Loucy (cell line): Measurements from ENCODE around the gene RUNX2.
"Not testable (repeated sequence)": the region's sequence is repeated elsewhere in the genome, so short reads cannot be mapped to it uniquely, and the experiment has no call there.

ENCODE experiments used
- H2AFZ ChIP-seq: fragments of 200-600 bp; sonication (generic); 2 replicates; pipeline ENCODE4 v1.6.0; 2016; ENCODE audit warnings: antibody characterized with exemption, mild to moderate bottlenecking, low read length, moderate library complexity
- H3F3A ChIP-seq: fragments of 200-600 bp; 2 replicates; pipeline ENCODE4 v1.6.0; 2016; ENCODE audit warnings: antibody characterized with exemption, low read depth, mild to moderate bottlenecking
- H3K27me3 ChIP-seq: fragments of 200-600 bp; sonication (generic); 2 replicates; pipeline ENCODE4 v1.6.1; 2014; ENCODE audit warnings: low read length, mild to moderate bottlenecking; ENCODE audit not compliant: insufficient read depth, poor library complexity, severe bottlenecking
- H3K36me3 ChIP-seq: fragments of 200-600 bp; sonication (generic); 2 replicates; pipeline ENCODE4 v1.6.1; 2016; ENCODE audit warnings: low read length; ENCODE audit not compliant: insufficient read depth
- H3K4me1 ChIP-seq: fragments of 200-600 bp; sonication (generic); 2 replicates; pipeline ENCODE4 v1.5.1; 2014; ENCODE audit warnings: low read length, mild to moderate bottlenecking; ENCODE audit not compliant: insufficient read depth, poor library complexity, severe bottlenecking
- H3K4me2 ChIP-seq: fragments of 200-600 bp; sonication (generic); 2 replicates; pipeline ENCODE4 v1.6.0; 2014; ENCODE audit warnings: antibody characterized with exemption, low read length, low read depth, mild to moderate bottlenecking; ENCODE audit not compliant: poor library complexity, severe bottlenecking
- H3K4me3 ChIP-seq: fragments of 200-600 bp; sonication (generic); 2 replicates; pipeline ENCODE4 v1.5.1; 2014; ENCODE audit warnings: low read length, mild to moderate bottlenecking, mixed read lengths; ENCODE audit not compliant: poor library complexity, severe bottlenecking
- H3K79me2 ChIP-seq: fragments of 200-600 bp; sonication (generic); 2 replicates; pipeline ENCODE4 v1.6.1; 2014; ENCODE audit warnings: low read length; ENCODE audit not compliant: insufficient read depth
- H3K9ac ChIP-seq: fragments of 200-600 bp; sonication (generic); 2 replicates; pipeline ENCODE4 v1.6.0; 2014; ENCODE audit warnings: mild to moderate bottlenecking, low read depth, low read length, moderate library complexity; ENCODE audit not compliant: poor library complexity, severe bottlenecking
- H3K9me2 ChIP-seq: fragments of 200-600 bp; sonication (generic); replicated peaks from 2 replicates; pipeline ENCODE4 v1.6.1; 2016; ENCODE audit warnings: low read depth, low read length, mixed read lengths
- H3K9me3 ChIP-seq: fragments of 200-600 bp; sonication (generic); 2 replicates; pipeline ENCODE4 v1.6.1; 2014; ENCODE audit warnings: mild to moderate bottlenecking, antibody characterized with exemption, low read length, low read depth; ENCODE audit not compliant: insufficient read depth
- H4K20me1 ChIP-seq: fragments of 200-600 bp; sonication (generic); 2 replicates; pipeline ENCODE4 v1.6.0; 2014; ENCODE audit warnings: antibody characterized with exemption, low read length, mild to moderate bottlenecking; ENCODE audit not compliant: insufficient read depth, poor library complexity, severe bottlenecking
- EZH2phosphoT487 ChIP-seq: fragments of 200-600 bp; IDR thresholded peaks from 2 replicates; pipeline ENCODE4 v1.6.1; 2018; ENCODE audit warnings: antibody characterized with exemption, mild to moderate bottlenecking, moderate library complexity, borderline replicate concordance
- TF ChIP-seq, protein P1 (sequence below): fragments of 200-600 bp; sonication (generic); conservative IDR thresholded peaks from 2 replicates; pipeline ENCODE4 v1.5.1; 2014; ENCODE audit warnings: mild to moderate bottlenecking, antibody characterized with exemption, low read length

Gene RUNX2

DNA sequence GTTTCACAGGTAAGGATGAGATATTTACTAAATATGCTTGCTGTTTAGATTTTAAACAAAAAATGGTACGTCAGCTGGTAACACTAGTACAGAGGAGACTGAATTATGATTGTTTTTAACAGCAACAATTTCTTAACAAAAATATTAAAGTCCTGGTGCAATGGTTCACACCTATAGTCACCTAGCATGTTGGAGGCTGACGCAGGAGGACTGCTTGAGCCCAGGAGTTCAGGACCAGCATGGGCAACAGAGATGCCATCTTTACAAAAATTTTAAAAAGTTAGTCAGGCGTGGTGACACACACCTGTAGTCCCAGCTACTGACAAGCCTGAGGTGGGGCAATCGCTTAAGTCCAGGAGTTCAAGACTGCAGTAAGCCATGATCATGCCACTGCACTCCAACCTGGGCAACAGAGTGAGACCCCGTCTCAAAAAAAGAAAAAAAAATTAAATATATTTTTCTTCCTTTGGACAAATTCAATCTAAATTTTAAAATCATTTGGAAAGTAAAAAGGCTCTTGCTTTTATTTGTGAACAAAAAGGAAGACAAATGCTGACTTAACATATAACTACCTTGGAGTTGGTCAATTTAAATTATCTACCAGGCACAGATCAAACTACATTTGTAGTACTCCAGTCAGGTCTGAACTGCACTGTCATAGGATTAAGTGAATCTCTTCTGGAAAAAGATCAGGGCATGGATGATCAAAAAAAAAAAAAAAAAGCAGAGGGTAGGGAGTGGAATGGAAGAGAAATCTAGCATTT lies 38.2 kb upstream of the RUNX2 start:
- Histone ChIP-seq H3K4me2 (no peak overlapping the region), H3K9me2 (no peaks in the 10 kb centered on the region), H3K9ac (no peak overlapping the region), H3F3A (no peaks in the 10 kb centered on the region), H3K36me3 (no peaks in the 10 kb centered on the region), H3K27me3 (no peaks in the 10 kb centered on the region), H2AFZ (no peak overlapping the region), H4K20me1 (no peaks in the 10 kb centered on the region), H3K9me3 (no peaks in the 10 kb centered on the region), H3K79me2 (no peaks in the 10 kb centered on the region), H3K4me3 (no peak overlapping the region), H3K4me1 (no peaks in the 10 kb centered on the region)
- TF ChIP-seq, protein P1, sequence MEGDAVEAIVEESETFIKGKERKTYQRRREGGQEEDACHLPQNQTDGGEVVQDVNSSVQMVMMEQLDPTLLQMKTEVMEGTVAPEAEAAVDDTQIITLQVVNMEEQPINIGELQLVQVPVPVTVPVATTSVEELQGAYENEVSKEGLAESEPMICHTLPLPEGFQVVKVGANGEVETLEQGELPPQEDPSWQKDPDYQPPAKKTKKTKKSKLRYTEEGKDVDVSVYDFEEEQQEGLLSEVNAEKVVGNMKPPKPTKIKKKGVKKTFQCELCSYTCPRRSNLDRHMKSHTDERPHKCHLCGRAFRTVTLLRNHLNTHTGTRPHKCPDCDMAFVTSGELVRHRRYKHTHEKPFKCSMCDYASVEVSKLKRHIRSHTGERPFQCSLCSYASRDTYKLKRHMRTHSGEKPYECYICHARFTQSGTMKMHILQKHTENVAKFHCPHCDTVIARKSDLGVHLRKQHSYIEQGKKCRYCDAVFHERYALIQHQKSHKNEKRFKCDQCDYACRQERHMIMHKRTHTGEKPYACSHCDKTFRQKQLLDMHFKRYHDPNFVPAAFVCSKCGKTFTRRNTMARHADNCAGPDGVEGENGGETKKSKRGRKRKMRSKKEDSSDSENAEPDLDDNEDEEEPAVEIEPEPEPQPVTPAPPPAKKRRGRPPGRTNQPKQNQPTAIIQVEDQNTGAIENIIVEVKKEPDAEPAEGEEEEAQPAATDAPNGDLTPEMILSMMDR: no peak
- TF ChIP-seq EZH2phosphoT487: no peak

DNA sequence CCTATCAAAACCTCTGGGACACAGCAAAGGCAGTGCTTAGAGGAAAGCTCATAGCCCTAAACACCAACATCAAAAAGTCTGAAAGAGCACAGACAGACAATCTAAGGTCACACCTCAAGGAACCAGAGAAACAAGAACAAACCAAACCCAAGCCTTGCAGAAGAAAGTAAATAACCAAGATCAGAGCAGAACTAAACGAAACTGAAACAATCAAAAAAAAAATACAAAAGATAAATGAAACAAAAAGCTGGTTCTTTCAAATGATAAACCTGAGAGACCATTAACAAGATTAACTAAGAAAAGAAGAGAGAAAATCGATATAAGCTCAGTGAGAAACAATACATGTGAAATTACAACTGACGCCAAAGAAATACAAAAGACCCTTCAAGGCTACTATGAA lies 34.8 kb upstream of the RUNX2 start:
- no peak overlapping the region for H2AFZ ChIP-seq
- no peaks in the 10 kb centered on the region for H3K79me2 ChIP-seq
- H3K9ac ChIP-seq: no peak overlapping the region
- no peaks in the 10 kb centered on the region for H3K9me3 ChIP-seq
- no peaks in the 10 kb centered on the region for H4K20me1 ChIP-seq
- TF ChIP-seq, protein P1: no peak
- TF ChIP-seq EZH2phosphoT487: no peak
- H3K27me3 ChIP-seq: no peaks in the 10 kb centered on the region
- H3K4me2 ChIP-seq: no peak overlapping the region
- no peak overlapping the region for H3K4me3 ChIP-seq
- H3K9me2 ChIP-seq: no peaks in the 10 kb centered on the region
- H3K36me3 ChIP-seq: no peaks in the 10 kb centered on the region
- 0 out of 2 replicates have a peak, but pooled peaks cover 3% of the 10 kb centered on the region for H3F3A ChIP-seq
- H3K4me1 ChIP-seq: no peaks in the 10 kb centered on the region

DNA sequence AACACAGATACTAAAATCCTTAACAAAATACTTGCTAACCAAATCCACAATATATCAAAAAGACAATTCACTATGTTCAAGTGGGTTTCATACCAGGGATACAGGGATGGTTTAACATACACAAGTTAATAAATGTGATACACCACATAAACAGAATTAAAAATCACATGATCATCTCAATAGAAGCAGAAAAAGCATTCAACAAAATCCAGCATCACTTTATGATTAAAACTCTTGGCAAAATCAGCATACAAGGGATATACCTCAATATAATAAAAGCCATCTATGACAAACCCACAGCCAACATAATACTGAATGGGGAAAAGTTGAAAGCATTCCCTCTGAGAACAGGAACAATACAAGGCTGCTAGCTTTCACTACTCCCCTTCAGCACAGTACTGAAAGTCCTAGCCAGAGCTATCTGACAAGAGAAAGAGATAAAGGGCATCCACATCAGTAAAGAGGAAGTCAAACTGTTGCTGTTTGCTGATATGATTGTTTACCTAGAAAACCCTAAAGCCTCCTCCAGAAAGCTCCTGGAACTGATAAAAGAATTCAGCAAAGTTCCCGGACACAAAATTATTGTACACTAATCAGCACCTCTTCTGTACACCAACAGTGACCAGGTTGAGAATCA lies 33.9 kb upstream of the RUNX2 start:
- H3F3A ChIP-seq, H3K27me3 ChIP-seq, H3K9me3 ChIP-seq, H3K4me1 ChIP-seq, H3K79me2 ChIP-seq, H3K9ac ChIP-seq, H2AFZ ChIP-seq, H3K4me3 ChIP-seq, H3K4me2 ChIP-seq, H4K20me1 ChIP-seq, H3K9me2 ChIP-seq, H3K36me3 ChIP-seq: not testable (repeated sequence)
